Glomerular endothelial cell (primary cell): ENCODE data around the gene SMOC1. TPM values are rescaled to one million over a fixed set of nuclear protein-coding genes. Genes with fewer than 3 reads are reported as not detected.

Experiments used
- DNase-seq: peaks from one replicate; pipeline ENCODE4 v3.0.0-alpha.2; 2011; ENCODE audit warnings: low read depth, low spot score; ENCODE audit errors: extremely low read depth
- total RNA-seq: library from RNA; depleted of rRNA; stranded (reverse); fragments of >200 nt; gene quantifications from 2 replicates; pipeline ENCODE4 v1.2.3, GENCODE V29; 2015

SMOC1 gene
- total RNA-seq, 1 donor from 2014 or later, result 1.1 TPM

DNA sequence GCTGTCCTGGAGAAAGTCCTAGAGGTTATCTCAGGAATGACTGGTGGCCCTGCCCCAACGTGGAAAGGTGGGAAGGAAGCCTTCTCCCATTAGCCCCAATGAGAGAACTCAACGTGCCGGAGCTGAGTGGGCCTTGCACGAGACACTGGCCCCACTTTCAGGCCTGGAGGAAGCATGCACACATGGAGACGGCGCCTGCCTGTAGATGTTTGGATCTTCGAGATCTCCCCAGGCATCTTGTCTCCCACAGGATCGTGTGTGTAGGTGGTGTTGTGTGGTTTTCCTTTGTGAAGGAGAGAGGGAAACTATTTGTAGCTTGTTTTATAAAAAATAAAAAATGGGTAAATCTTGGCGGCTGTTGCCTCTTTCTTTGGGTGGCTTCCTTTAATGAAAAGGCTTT is 152.8 kb downstream of the SMOC1 start:
- no peak for DNase-seq

DNA sequence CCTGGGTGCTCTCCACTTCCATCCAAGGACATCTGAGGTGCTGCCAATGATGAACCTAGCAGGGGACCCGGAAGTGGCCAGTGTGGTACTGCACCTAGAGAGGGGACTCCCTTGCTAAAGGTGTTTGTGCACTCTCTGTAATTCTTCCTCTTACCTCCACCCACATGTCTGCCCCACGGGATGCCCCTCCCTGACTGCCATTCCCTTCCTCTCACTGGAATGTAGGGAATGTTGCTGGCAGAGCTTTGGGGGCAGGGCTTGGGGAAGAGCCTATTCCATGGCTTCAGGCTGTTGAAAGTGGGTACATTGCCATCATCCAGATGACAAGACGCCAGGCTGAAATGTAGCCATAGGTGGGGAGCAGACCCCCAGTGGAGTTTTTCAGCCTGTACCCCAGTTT is 153.2 kb downstream of the SMOC1 start:
- DNase-seq, result no peak

DNA sequence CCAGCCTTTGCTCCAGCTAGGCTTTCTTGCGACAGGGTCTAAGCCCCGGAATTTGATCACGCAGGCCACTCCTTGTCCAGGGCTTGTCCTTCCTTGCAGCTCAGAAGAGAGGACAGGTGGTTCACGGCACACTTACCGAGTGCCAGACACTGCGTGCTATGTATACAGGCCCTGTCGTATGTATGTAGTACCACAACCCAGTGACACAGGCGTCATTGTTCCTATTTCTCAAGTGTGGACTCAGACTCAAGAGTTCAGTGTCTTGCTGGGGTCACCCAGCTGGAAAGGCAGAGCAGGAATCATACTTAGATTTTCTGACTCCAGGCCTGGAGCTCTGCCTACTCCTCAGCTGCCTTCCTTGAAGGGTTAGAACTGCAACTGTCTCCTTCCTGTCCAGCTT is 153.9 kb downstream of the SMOC1 start:
- DNase-seq, result no peak

DNA sequence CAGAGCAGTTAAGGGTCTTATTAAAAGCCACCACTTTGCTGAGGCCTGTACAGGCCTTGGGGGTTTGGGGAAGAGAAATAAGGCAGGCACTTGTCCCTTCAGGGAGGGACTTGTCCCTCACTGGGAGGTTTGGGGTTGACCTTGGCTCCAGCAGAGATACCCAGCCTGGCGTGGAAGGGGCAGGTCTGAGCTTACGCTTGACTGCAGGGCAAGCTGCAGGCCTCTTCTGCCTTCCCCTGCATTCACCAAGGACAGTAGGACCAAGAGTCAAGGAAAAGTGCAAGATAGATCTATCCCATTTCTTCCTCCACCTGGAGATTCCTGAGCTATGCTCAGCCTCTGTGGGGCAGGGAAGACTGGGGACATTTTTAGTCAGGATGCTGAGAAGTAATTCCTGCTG is 154.3 kb downstream of the SMOC1 start:
- DNase-seq, result no peak

DNA sequence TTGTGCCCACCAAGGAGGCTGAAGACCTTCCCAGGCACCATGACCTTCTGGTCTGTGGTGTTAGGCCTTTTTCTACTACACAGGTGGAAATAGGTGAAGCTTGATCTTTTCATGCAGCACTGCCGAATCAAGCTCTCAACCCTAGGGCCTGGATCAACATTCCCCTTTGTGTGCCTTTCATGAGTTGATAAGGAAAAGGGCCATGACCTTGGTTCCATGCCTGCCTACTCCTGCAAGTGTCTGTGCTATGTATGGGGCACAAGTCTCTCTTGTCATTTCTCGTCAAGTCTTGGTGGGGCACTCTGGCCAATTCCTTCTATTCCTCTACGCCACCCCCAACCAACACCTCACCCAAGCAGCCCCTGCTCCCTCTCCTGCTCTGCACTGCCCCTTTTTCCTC is 155.0 kb downstream of the SMOC1 start:
- DNase-seq, result no peak

DNA sequence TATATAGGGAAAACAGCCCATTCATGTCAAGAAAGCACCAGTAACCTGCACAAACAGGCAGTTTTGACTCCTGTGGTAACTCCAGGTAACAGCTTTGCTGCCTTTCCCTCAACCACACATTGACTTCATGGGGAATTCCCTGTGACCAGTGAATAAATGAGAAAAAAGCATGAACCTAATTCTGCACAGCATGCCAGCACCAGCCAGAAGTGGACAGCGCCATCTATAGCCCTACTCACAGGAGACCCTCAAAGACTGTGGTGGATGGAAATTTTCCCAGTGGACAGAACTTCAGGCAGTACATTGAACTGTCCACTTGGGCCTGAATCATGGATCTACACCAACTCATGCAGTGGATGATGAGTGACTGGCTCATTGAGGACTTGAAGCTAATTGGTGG is 157.4 kb downstream of the SMOC1 start:
- DNase-seq, result no peak

DNA sequence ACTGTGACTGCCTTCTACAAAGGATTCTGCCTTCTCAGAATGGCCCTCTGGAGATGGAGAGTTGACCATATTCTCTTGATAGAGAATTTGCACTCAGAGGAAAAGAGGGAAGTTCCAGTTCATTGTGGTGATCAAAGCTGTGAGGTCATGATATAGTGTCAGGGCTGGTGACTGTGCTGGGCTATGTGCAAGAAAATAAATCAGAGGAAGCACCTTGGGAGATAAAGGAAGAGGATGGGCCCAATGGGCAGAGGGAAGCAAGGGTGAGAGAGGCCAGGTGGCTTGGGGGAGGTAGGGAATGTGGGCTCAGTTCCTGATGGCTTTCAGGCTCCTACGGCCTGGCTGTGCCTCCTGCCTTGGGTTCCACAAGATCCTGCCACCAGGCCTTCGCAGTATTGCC is 163.8 kb downstream of the SMOC1 start:
- DNase-seq, result no peak

DNA sequence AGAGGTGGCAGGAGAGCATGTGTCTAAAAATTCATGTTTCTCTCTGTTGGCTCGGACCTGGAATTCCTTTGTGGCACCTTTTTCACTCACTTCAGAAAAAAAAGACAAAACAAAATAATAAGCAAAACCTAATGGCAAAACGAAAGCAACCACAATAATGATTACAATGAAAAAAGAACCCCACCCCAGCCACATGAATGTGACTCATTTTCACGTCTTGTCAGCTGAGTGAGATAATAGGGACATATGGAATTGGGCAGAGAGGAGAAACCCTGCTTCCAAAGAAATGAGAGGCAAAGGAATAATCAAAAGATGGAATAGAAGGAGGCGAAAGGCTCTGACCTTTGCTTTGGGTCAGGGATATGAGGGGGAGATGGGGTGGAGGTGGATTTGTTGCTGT is 166.1 kb downstream of the SMOC1 start:
- DNase-seq, result no peak

DNA sequence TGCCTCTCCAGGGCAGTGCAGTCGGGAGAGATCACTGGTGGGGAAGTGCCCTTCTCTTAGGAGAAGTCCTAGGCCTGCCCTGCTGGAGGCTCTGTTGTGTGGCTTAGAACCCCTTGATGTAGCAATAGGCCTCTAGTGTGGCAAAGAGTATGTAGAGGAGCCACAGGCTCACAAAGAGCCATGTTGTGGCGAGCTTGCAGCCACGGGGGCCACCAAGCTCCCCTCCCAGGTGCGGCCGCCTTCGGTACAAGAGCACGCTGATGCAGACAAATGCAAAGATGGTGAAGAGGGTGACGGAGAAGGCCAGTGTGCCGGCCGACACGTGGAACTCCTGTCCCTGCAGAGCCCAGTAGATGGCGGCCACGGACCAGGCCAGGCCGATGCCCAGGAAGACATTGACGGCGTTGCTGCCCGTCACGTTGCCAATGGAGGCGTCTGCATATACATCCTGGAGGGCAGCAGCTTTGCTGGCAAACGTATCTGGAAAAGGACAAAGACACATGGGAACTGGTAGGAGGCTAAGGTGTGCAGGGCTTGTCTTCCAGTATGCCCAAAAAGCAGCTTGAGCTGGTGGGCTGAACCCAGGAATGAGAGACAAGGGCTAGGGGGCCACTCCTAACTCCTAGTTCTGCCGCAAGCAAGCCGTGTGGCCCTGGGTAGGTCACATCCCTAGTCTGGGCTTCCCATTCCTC is 166.8 kb downstream of the SMOC1 start:
- no peak for DNase-seq

DNA sequence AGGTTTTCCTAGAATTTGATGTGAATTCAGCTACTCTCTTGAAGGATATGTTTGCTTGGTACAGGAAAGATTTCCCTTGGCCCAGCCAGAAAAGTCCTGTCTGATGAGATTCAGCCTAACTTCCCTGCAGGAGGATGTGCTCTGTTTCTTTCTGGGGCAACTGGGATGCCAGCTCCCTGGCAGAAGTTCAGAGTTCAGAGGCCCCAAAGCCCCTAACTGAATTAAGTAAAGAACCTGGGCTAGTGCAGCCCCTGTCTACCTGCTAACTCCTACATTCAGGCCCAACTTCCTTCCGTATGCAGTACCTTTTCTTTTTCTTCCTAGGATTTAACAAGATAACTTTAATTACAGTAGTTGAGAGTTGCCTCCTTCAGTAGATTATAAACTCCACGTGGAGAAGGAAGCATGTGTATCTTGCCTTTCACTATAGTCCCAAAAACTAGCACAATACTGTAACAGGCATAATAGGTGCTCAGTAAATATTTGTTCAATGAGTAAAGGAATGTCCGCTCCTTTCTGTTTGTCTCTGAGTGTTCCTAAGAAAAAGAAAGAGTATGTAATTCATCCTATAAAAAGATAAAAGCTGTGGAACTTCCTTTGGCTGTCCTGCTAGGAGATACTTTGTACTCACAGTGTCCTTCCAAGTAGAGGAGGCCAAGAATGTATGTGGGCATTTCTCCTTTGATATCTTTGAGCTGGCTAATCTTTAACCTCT is 168.5 kb downstream of the SMOC1 start:
- no peak for DNase-seq

DNA sequence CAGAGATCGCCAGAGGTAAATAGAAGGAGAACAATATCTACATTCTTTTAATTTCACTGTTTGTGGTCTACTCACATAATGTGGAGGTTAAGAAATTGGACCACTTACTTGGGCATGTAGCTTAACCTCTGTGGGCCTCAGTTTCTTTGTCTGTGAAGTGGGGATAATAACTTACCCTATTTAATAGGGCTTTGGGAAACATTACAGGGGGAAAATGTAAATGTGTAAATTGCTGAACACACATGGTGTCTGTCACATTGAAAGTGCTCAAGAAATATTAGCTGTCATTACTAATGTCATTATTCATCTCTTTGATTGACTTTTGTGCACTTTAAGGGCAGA is 169.1 kb downstream of the SMOC1 start:
- no peak for DNase-seq

DNA sequence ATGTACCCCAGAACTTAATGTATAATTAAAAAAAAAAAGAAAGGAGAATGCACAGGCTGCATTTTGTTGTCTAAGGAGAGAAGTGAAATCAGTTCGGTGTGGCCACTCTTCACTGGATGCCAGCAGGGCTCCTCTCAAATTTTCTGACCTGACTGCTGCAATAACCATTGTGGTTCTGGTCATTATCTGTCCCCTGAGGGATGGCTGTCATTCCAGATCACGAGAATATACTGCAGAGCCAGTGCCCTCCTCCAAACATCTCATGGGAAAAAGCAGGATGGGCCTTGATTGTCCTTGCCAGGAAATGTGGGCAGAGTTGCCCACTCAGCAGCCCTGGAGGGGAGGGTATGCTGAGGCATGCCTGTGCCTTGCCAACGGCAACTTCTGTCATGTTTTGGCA is 170.4 kb downstream of the SMOC1 start:
- DNase-seq, result no peak

DNA sequence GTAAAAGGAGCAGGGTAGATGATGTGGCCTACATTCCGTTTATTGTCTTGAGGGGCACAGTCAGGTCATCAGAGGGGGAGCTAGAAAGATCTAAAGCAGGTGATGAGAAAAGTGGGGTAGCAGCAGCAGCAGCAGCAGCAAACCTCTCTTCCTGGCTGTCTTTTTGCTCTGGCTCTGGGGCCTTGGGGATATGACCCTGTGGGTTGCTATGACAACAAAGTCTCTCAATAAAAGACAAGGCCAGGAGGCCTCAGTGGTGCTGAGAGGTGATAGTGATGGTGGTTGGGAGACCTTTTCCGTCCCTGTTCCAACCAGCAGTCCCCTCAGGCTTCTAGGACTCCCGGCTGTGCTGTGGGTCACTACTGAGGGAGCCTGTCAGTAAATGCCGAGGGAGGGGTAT is 170.9 kb downstream of the SMOC1 start:
- DNase-seq, result no peak

DNA sequence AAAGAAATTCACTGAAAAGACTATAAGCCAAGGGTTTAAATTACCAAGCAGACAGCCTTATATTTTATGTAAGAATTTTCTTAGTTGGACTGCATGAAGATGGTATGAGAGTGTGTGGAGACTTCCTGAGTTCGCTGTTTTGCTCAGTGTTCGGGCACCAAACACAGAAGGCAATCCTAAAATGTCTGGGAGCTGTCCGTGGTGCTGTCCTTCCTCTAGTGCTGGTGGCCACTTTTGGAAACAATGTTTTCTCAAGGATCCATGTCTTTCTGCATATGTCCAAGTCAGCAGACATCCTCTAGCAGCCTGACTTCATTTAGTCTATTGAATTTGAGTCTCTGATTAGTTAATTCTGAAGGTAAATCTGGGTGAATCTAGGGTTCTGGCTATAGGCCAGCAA is 173.8 kb downstream of the SMOC1 start:
- no peak for DNase-seq

DNA sequence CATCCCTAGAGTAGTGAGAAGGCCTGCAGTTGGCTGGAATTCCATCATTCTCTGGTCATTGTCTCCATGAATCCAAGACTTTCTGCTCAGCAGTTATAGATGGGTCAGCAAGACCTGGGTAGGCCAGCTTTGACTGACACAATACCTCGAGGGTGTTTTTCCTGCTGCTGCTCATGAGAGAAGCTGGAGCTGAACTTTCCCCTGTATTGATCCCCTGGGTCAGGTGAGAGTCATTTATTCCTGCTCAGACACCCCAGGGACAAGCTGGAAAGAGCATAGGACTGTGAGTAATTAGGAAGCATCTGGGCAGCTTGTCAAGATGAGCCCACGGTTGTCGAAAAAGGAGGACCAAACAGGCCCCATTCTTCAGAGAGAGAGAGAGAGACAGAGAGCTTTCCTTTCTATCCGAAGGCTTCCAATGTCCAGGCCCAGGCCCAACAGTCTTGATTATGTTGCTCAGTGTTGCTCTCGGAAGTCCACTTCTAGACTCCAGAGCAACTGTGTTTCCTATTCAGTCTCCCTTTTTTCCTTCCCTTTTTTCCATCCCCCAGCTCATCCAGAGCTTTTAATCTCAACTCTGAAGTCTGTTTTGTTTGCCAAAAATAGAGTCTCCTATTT is 178.4 kb downstream of the SMOC1 start:
- no peak for DNase-seq

DNA sequence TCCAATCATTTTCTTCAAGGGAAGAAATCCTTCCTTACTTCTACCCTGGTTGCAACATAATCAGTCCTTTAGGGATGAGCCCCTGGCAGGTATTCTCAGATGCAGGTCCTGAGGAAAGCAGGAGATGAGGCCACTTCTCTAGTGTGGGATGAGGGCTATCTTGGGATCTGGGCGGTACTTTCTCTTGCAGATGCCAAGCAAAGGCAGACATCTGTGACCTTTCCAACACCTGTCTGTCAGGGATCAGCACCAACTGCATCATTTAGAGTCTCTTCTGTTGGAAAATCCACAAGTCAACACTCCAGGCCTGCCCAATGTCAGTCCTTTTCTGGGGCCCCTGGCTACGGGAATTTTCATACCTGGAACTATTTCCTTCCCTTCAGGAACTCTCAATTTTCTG is 180.3 kb downstream of the SMOC1 start:
- no peak for DNase-seq

DNA sequence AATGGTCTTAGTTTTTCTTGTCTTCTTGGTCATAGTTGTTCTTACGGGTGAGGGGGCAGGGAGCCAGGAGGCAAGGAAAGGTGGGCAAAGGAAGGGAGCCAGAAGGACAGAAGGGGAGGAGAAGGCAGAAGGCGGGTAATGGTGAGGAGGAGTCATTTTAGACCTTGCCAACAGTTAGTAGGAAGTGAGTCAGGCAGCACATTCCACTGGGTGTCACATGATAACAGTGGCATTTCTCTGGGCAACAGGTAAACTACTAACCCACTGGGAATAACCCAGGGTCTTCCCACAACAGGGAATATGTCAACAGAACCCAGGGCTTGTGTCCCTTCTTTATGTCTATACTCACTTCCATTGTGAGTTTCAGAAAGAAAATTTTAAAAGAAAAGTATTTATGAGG is 181.9 kb downstream of the SMOC1 start:
- DNase-seq, result no peak

DNA sequence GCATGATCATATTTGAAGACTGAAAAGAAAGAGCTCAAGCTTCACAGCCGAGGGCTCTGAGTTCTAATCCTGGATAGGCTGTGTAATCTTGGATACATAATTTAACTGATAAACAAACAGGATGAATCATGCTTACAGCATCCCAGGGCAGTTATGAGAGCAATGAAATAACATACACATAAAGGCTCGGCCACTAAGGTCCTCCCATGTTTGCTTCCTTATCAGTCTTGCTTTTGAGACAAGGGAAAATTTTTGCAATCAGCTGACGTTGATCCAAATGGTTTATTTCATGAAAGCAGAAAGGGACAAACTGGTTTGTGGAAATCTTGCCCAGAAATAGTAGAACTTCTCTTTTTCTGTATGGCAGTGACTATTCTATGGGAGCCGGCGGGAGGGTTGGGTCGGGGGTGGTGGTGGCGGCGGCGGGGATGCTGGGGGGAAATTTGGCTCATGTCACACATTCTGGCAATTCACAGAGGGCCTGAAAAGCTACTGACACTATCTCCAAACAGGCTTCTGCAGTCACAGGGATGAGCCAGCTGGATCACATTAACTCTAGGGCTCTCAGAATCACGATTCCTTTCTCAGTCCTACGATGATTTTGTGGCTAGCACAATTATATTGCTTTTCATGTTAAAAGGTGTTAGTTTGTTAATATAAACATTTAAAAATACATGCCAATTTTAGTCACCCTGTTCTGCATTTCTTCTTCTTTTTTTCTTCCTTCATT is 185.1 kb downstream of the SMOC1 start:
- DNase-seq, result no peak

DNA sequence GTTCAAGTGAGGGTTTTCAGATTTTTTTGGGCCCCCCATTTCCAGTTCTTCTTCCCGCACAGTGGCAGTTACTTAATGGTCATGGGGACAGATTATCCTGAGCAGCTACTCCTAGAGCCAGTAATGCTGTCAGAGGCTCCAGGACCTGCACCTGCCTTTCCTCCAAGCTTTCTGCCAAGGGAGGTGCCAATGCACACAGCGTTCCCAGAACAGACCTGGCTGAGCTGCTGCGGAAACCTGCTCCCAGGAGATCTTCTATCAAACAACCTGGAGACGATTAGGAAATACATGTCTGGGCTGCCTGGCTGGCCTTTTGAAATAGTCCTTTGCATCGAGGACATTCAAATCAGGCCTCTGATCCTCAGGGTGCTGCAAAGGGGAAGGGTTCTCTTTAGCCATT is 188.6 kb downstream of the SMOC1 start:
- no peak for DNase-seq

DNA sequence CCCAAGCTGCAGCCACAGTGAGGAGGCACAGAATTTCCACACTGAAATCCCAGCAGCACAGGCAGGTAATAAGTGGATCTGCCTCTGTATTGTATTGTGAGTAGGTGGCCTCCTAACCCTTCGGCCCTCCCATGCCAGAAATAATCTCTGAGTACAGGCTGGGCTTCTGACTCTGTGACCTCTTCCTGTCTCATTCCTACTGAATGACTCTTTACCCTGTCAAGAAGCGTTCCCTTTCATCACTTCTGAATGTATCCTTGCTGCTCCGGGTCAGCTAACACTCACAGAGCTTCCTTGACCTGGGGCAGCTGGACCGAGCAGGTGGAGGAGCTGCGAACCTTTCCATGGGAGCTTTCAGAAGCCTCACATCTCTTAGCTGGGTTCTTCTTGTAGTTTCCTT is 190.0 kb downstream of the SMOC1 start:
- DNase-seq, result no peak

DNA sequence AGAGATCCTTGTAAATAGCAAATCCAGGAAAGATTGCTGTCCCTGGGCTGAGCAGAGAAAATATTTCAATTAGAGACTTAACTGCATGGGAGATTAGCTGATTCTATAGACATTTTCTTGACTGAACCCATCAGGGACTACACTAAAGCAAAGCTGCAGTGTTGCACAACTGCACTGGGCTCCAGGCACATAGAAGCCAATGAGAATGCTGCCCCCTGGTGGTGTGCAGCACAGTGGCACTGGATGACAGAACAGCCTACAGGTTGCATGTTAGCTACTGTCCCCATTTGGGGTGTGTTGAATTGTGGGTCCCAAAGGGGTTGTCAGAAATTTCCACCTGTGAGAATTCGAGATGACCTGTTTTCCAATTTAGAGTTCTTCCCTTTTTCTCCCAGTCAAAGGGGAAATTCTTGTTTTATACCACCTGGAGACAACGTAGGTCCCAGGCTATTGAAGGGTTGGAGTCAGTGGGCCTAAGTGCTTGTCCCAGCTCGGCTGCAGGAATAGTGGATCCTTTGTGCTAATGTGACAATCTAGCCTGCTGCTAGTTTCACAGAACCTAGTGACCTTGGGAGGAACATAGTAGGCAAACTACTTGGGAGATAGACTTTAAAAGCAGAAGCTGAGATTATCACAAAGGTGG is 194.8 kb downstream of the SMOC1 start:
- peak; percentile 29 for DNase-seq
